ENCODE measurements around the gene PDIA6. TPM values are rescaled to one million over a fixed set of nuclear protein-coding genes. Genes with fewer than 3 reads are reported as not detected.

Gene PDIA6
- total and polyA plus RNA-seq, 10 of the 15 experiments (the other 5 are each of a cell fraction or from before 2014, with no cell fraction given) = 148 to 526 (median 209) TPM

GRCh38 chr2:10783421-10783820 lies 29.2 kb downstream of the PDIA6 start (continued):
- TF ChIP-seq ZNF687 (IDR thresholded peaks at IDR 0.05) (no peak), SMAD5 (IDR thresholded peaks at IDR 0.05; ENCODE audit: low read depth) (no peak), SMARCA5 (IDR thresholded peaks at IDR 0.05) (no peak), WRNIP1 (IDR thresholded peaks at IDR 0.05; ENCODE audit: borderline replicate concordance, low read depth, low read length) (no peak), TAF1 (IDR thresholded peaks at IDR 0.05; ENCODE audit: borderline replicate concordance, low read depth, low read length) (no peak)

- Histone ChIP-seq H3K4me2 (ENCODE audit: control insufficient read depth, insufficient read depth) (no peak overlapping the region), H3K27ac (ENCODE audit: control insufficient read depth, insufficient read depth) (no peak overlapping the region), H3K9ac (ENCODE audit: control insufficient read depth, insufficient read depth, low read length) (no peak overlapping the region), H3K27me3 (replicated peaks in 1 of 2; ENCODE audit: control insufficient read depth in 2 of 2, insufficient read depth in 2 of 2, low read length in 1 of 2) (no peaks in the 10 kb centered on the region), H4K20me1 (ENCODE audit: control insufficient read depth, insufficient read depth) (no peaks in the 10 kb centered on the region), H3K9me3 (replicated peaks; ENCODE audit: control insufficient read depth, insufficient read depth, low read length) (no peaks in the 10 kb centered on the region), H3K4me1 (ENCODE audit: control insufficient read depth, insufficient read depth, low read length) (no peaks in the 10 kb centered on the region), H2AFZ (ENCODE audit: control insufficient read depth, low read depth, low read length) (no peak overlapping the region), H3K79me2 (ENCODE audit: control insufficient read depth, insufficient read depth, low read length) (no peaks in the 10 kb centered on the region), H3K4me3 (no peak overlapping the region), H3K36me3 (ENCODE audit: control insufficient read depth in 2 of 2, insufficient read depth in 2 of 2, low read length in 1 of 2) (peaks cover 32 to 60% of the 10 kb centered on the region in 2 experiments)
- no TSS peak for BruUV-seq (replicated peaks)
- TF ChIP-seq, protein P1, sequence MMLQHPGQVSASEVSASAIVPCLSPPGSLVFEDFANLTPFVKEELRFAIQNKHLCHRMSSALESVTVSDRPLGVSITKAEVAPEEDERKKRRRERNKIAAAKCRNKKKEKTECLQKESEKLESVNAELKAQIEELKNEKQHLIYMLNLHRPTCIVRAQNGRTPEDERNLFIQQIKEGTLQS (IDR thresholded peaks at IDR 0.05; ENCODE audit: borderline replicate concordance, extremely low read depth, low read depth, low read length) = no peak
- TF ChIP-seq SMAD5 (IDR thresholded peaks at IDR 0.05; ENCODE audit: low read depth) = no peak
- no peak for TF ChIP-seq SP1 (IDR thresholded peaks at IDR 0.05; ENCODE audit: low read depth, low read length)
- TF ChIP-seq TCF3 (IDR thresholded peaks at IDR 0.05; ENCODE audit: borderline replicate concordance, insufficient read depth, low read depth, low read length) = no peak
- no peak for TF ChIP-seq MEF2B (IDR thresholded peaks at IDR 0.05; ENCODE audit: partially characterized antibody, poor library complexity, severe bottlenecking)
- TF ChIP-seq RUNX3 (IDR thresholded peaks at IDR 0.05; ENCODE audit: low read length) = no peak
- no peak for TF ChIP-seq HDAC2 (IDR thresholded peaks at IDR 0.05)
- no peak for TF ChIP-seq NKRF (conservative IDR thresholded peaks at IDR 0.05)
- POLR2A ChIA-PET = interaction anchor here (1.0 to 1.4 kb wide), 2 partner anchors 9 to 18 kb away, joined by 3 to 4 read pairs; no protein-coding TSS in a partner anchor
- CTCF ChIA-PET = interaction anchor here (0.7 to 2.7 kb wide), 2 partner anchors 46 to 350 kb away, joined by 3 to 5 read pairs; no protein-coding TSS in a partner anchor
- 98% methylated on average over 8 of the region's 8 CpGs for WGBS (ENCODE audit: insufficient coverage, insufficient replicate concordance, low lambda C conversion rate, missing lambda C conversion rate)
- in situ Hi-C loops (cut with MboI) (no loop called here), intact Hi-C loops (cut with micrococcal nuclease; ENCODE audit: unreplicated experiment) (no loop called here)
- FAIRE-seq (no peak), DNase-seq (ENCODE audit: low read depth, low spot score) (no peak), ATAC-seq (no peak)
- RAD21 ChIA-PET (ENCODE audit: unreplicated experiment) = interaction anchor here (0.7 kb wide), 1 partner anchor 9 kb away, joined by 3 read pairs; no protein-coding TSS in a partner anchor
- SMC1A ChIA-PET (ENCODE audit: uncharacterized antibody, unreplicated experiment) = interaction anchor here (0.9 to 1.0 kb wide), 2 partner anchors 10 to 51 kb away, joined by 3 read pairs; no protein-coding TSS in a partner anchor
These were observed 30.8 kb downstream of the PDIA6 start for GRCh38 chr2:10781746-10782145.

All from GM12878 (cell line).